ENCODE results near the gene PNPLA6. TPM values are rescaled to one million over a fixed set of nuclear protein-coding genes. Genes with fewer than 3 reads are reported as not detected.

PNPLA6 gene
- total RNA-seq, 1 donor from 2014 or later = 190 TPM

GRCh38 chr19:7578127-7578526 lies 42.6 kb downstream of the PNPLA6 start:
- H3K4me3 ChIP-seq = no peak overlapping the region
- no peaks in the 10 kb centered on the region for H3K9me3 ChIP-seq
- no peaks in the 10 kb centered on the region for H3K4me1 ChIP-seq
- ATAC-seq = no peak
- intact Hi-C loops (cut with DNase I) = no loop called here
- no peak overlapping the region for H3K27ac ChIP-seq
- no peaks in the 10 kb centered on the region for H3K36me3 ChIP-seq
- TF ChIP-seq CTCF (IDR thresholded peaks at IDR 0.05) = no peak
- no peak for DNase-seq
- no peaks in the 10 kb centered on the region for H3K27me3 ChIP-seq

- intact Hi-C loops (cut with DNase I) = no loop called here
- ATAC-seq = no peak
- TF ChIP-seq CTCF (IDR thresholded peaks at IDR 0.05) = no peak
These were observed 43.7 kb downstream of the PNPLA6 start for GRCh38 chr19:7579182-7579581.

GRCh38 chr19:7582446-7582845 lies 46.9 kb downstream of the PNPLA6 start:
- TF ChIP-seq CTCF (IDR thresholded peaks at IDR 0.05) = no peak
- intact Hi-C loops (cut with DNase I) = no loop called here
- no peak overlapping the region for H3K27ac ChIP-seq
- H3K36me3 ChIP-seq = no peaks in the 10 kb centered on the region
- no peaks in the 10 kb centered on the region for H3K27me3 ChIP-seq
- ATAC-seq = peak; percentile 72
- DNase-seq = no peak
- H3K4me1 ChIP-seq = no peaks in the 10 kb centered on the region
- no peak overlapping the region for H3K4me3 ChIP-seq
- no peaks in the 10 kb centered on the region for H3K9me3 ChIP-seq

More at GRCh38 chr19:7579182-7579581, 43.7 kb downstream of the PNPLA6 start:
- H3K4me3 ChIP-seq = no peak overlapping the region
- no peak for DNase-seq
- H3K27me3 ChIP-seq = no peaks in the 10 kb centered on the region
- no peak overlapping the region for H3K27ac ChIP-seq
- no peaks in the 10 kb centered on the region for H3K9me3 ChIP-seq
- H3K4me1 ChIP-seq = no peaks in the 10 kb centered on the region
- H3K36me3 ChIP-seq = no peaks in the 10 kb centered on the region

- intact Hi-C loops (cut with DNase I) = no loop called here
- peaks cover 13% of the 10 kb centered on the region for H3K27me3 ChIP-seq
These were observed 54.3 kb downstream of the PNPLA6 start for GRCh38 chr19:7589822-7590221.

GRCh38 chr19:7590256-7590655 lies 54.7 kb downstream of the PNPLA6 start:
- no peak overlapping the region for H3K27ac ChIP-seq
- DNase-seq (no peak), ATAC-seq (peak; percentile 64)
- no peak overlapping the region for H3K4me3 ChIP-seq
- peaks cover 17% of the 10 kb centered on the region for H3K27me3 ChIP-seq
- intact Hi-C loops (cut with DNase I) = no loop called here
- no peak for TF ChIP-seq CTCF (IDR thresholded peaks at IDR 0.05)
- H3K4me1 ChIP-seq = no peaks in the 10 kb centered on the region
- H3K36me3 ChIP-seq = no peaks in the 10 kb centered on the region
- no peaks in the 10 kb centered on the region for H3K9me3 ChIP-seq

More at GRCh38 chr19:7589822-7590221, 54.3 kb downstream of the PNPLA6 start:
- Histone ChIP-seq H3K4me3 (no peak overlapping the region), H3K9me3 (no peaks in the 10 kb centered on the region), H3K27ac (no peak overlapping the region), H3K4me1 (no peaks in the 10 kb centered on the region), H3K36me3 (no peaks in the 10 kb centered on the region)
- no peak for ATAC-seq
- no peak for DNase-seq
- no peak for TF ChIP-seq CTCF (IDR thresholded peaks at IDR 0.05)
